OCI-LY3 (cell line): ENCODE data around the gene VAV3.
"Not testable (repeated sequence)": the region's sequence is repeated elsewhere in the genome, so short reads cannot be mapped to it uniquely, and the experiment has no call there.

Experiments
- H2AFZ ChIP-seq: fragments of 200-600, 300-600 bp; shearing (Covaris generic); 2 replicates; pipeline ENCODE4 v1.6.0; 2014; ENCODE audit warnings: antibody characterized with exemption, low read depth, low read length
- H3K27ac ChIP-seq: fragments of 200-600, 300-600 bp; sonication (generic); 2 replicates; pipeline ENCODE4 v1.5.1; 2014; ENCODE audit warnings: mild to moderate bottlenecking, low read length, moderate library complexity, mixed read lengths
- H3K27me3 ChIP-seq: fragments of 200-600, 300-600 bp; sonication (generic); 2 replicates; pipeline ENCODE4 v1.6.1; 2014; ENCODE audit warnings: low read depth, low read length, mixed read lengths
- H3K36me3 ChIP-seq: fragments of 200-600, 300-600 bp; sonication (generic); replicated peaks from 2 replicates; pipeline ENCODE3; 2014; ENCODE audit warnings: low read depth, low read length, mixed read lengths
- H3K4me1 ChIP-seq: fragments of 300-600, 200-600 bp; sonication (generic); 2 replicates; pipeline ENCODE4 v1.6.1; 2014; ENCODE audit warnings: low read length, mixed read lengths
- H3K4me2 ChIP-seq: fragments of 200-600, 300-600 bp; sonication (generic); 2 replicates; pipeline ENCODE4 v1.6.1; 2014; ENCODE audit warnings: low read length, mixed read lengths
- H3K4me3 ChIP-seq: fragments of 300-600, 200-600 bp; sonication (generic); 2 replicates; pipeline ENCODE4 v1.5.1; 2014; ENCODE audit warnings: antibody characterized with exemption, mild to moderate bottlenecking, low read length, moderate library complexity
- H3K79me2 ChIP-seq: fragments of 300-600, 200-600 bp; shearing (Covaris generic); 2 replicates; pipeline ENCODE4 v1.6.1; 2014; ENCODE audit warnings: mild to moderate bottlenecking, low read length, mixed read lengths
- H3K9ac ChIP-seq: fragments of 300-600, 200-600 bp; shearing (Covaris generic); 2 replicates; pipeline ENCODE4 v1.6.0; 2014; ENCODE audit warnings: mild to moderate bottlenecking, low read length, moderate library complexity
- H3K9me3 ChIP-seq: fragments of 200-600, 300-600 bp; shearing (Covaris generic); 2 replicates; pipeline ENCODE4 v1.6.1; 2014; ENCODE audit warnings: low read length, mixed read lengths; ENCODE audit not compliant: insufficient read depth
- H4K20me1 ChIP-seq: fragments of 200-600, 300-600 bp; sonication (generic); 2 replicates; pipeline ENCODE4 v1.6.1; 2016; ENCODE audit warnings: low read length, mixed read lengths; ENCODE audit not compliant: insufficient read depth
- CTCF ChIP-seq: fragments of 200-600, 300-600 bp; sonication (generic); IDR thresholded peaks from 2 replicates; pipeline ENCODE4 v1.5.1; 2014; ENCODE audit warnings: antibody characterized with exemption, low read length, low read depth
- EZH2phosphoT487 ChIP-seq: fragments of 200-600 bp; shearing (Covaris generic); IDR thresholded peaks from 2 replicates; pipeline ENCODE4 v1.6.1; 2018; ENCODE audit warnings: antibody characterized with exemption, mixed run types, low read depth

VAV3 gene

DNA sequence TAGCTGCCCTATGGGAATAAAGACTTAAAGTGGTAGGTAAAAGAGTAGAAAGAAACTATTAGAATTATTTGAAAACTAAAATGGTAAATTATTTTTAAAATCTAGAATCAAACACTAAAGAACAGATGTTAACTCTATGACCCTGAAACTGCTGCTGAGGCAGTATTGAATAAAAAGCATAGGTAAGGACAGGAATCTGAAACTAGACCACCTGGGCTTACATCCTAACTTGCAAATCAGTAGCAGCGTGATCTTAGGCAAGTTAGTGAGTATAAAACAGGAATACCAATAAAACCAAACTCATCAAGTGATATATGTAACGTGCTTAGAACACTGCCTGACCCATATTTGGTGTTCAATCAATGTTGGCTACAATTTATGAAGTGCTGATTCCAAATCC, 257.9 kb downstream of the VAV3 start:
- Histone ChIP-seq H4K20me1 (no peaks in the 10 kb centered on the region), H3K4me3 (no peak overlapping the region), H3K9ac (no peak overlapping the region), H3K4me2 (no peak overlapping the region), H3K27ac (no peak overlapping the region), H3K27me3 (no peaks in the 10 kb centered on the region), H3K9me3 (no peaks in the 10 kb centered on the region), H2AFZ (no peak overlapping the region), H3K4me1 (no peaks in the 10 kb centered on the region), H3K36me3 (no peaks in the 10 kb centered on the region), H3K79me2 (no peaks in the 10 kb centered on the region)
- TF ChIP-seq EZH2phosphoT487 = no peak
- no peak for TF ChIP-seq CTCF

- Histone ChIP-seq H3K36me3 (no peaks in the 10 kb centered on the region), H3K27ac (no peak overlapping the region), H3K9ac (no peak overlapping the region), H3K9me3 (no peaks in the 10 kb centered on the region), H3K79me2 (no peaks in the 10 kb centered on the region), H4K20me1 (no peaks in the 10 kb centered on the region), H3K4me1 (no peaks in the 10 kb centered on the region), H3K4me2 (no peak overlapping the region), H2AFZ (no peak overlapping the region), H3K4me3 (no peak overlapping the region), H3K27me3 (no peaks in the 10 kb centered on the region)
- TF ChIP-seq CTCF = no peak
- no peak for TF ChIP-seq EZH2phosphoT487
Observed at GRCh38 chr1:107706182-107706581, 258.8 kb downstream of the VAV3 start.

GRCh38 chr1:107704911-107705310, 260.1 kb downstream of the VAV3 start:
- Histone ChIP-seq H3K79me2 (no peaks in the 10 kb centered on the region), H3K27me3 (no peaks in the 10 kb centered on the region), H4K20me1 (no peaks in the 10 kb centered on the region), H3K4me3 (no peak overlapping the region), H3K4me1 (no peaks in the 10 kb centered on the region), H3K36me3 (no peaks in the 10 kb centered on the region), H3K4me2 (no peak overlapping the region), H2AFZ (no peak overlapping the region), H3K9me3 (no peaks in the 10 kb centered on the region), H3K9ac (no peak overlapping the region), H3K27ac (no peak overlapping the region)
- TF ChIP-seq CTCF (no peak), EZH2phosphoT487 (no peak)

- no peaks in the 10 kb centered on the region for H3K9me3 ChIP-seq
- no peaks in the 10 kb centered on the region for H3K79me2 ChIP-seq
- H3K36me3 ChIP-seq = no peaks in the 10 kb centered on the region
- no peaks in the 10 kb centered on the region for H3K4me1 ChIP-seq
- H3K4me2 ChIP-seq = no peak overlapping the region
- no peaks in the 10 kb centered on the region for H4K20me1 ChIP-seq
- no peak overlapping the region for H2AFZ ChIP-seq
- no peak overlapping the region for H3K4me3 ChIP-seq
- no peak overlapping the region for H3K27ac ChIP-seq
- H3K9ac ChIP-seq = no peak overlapping the region
- no peak for TF ChIP-seq EZH2phosphoT487
- no peak for TF ChIP-seq CTCF
- no peaks in the 10 kb centered on the region for H3K27me3 ChIP-seq
Observed at GRCh38 chr1:107702946-107703571, 261.9 kb downstream of the VAV3 start.

DNA sequence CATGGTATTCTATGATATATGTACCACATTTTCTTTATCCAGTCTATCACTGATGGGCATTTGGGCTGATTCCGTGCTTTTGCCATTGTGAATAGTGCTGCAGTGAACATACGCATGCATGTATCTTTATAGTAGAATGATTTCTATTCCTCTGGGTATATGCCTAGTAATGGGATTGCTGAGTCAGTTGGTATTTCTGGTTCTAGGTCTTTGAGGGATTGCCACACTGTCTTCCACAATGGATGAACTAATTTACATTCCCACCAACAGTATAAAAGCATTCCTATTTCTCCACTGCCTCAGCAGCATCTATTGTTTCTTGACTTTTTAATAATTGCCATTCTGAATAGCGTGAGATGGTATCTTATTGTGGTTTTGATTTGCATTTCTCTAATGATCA, 264.3 kb downstream of the VAV3 start:
- H3K27me3 ChIP-seq, H3K4me3 ChIP-seq, H4K20me1 ChIP-seq, H3K4me1 ChIP-seq, H3K36me3 ChIP-seq, H3K9ac ChIP-seq, H3K9me3 ChIP-seq, H3K27ac ChIP-seq, H2AFZ ChIP-seq, H3K79me2 ChIP-seq, H3K4me2 ChIP-seq: not testable (repeated sequence)
